Fibroblast of the aortic adventitia (primary cell): Measurements from ENCODE around the gene CHST15. TPM values are rescaled to one million over a fixed set of nuclear protein-coding genes. Genes with fewer than 3 reads are reported as not detected.
A peak's percentile ranks its signal among the peaks of the same experiment; 100 is the strongest.
"Not testable (repeated sequence)": the region's sequence is repeated elsewhere in the genome, so short reads cannot be mapped to it uniquely, and the experiment has no call there.

Experiments
- DNase-seq: peaks from one replicate; pipeline ENCODE4 v3.0.0-alpha.2; 2010; ENCODE audit warnings: low read depth
- H3K4me3 ChIP-seq: 2 replicates; pipeline ENCODE4 v1.5.1; 2011; ENCODE audit warnings: low read depth, mild to moderate bottlenecking, control low read depth, low read length, moderate library complexity
- CTCF ChIP-seq: IDR thresholded peaks from 2 replicates; pipeline ENCODE4 v1.5.1; 2011; ENCODE audit warnings: mild to moderate bottlenecking, low read length, control low read depth, inconsistent platforms; ENCODE audit not compliant: insufficient read depth
- total RNA-seq: library from RNA; depleted of rRNA; stranded (reverse); fragments of >200 nt; gene quantifications from 2 replicates; pipeline ENCODE4 v1.2.3, GENCODE V29; 2012; ENCODE audit warnings: low replicate concordance

Gene CHST15
- total RNA-seq, 1 donor: 2.0 TPM

- no peak for DNase-seq
- H3K4me3 ChIP-seq: no peak overlapping the region
- no peak for TF ChIP-seq CTCF
These were observed 58.0 kb downstream of the CHST15 start for GRCh38 chr10:124035306-124035927.

- not testable (repeated sequence) for DNase-seq
These were observed 58.7 kb downstream of the CHST15 start for GRCh38 chr10:124034576-124035305.

GRCh38 chr10:124033887-124034218 is 59.5 kb downstream of the CHST15 start:
- no peak overlapping the region for H3K4me3 ChIP-seq
- no peak for TF ChIP-seq CTCF
- no peak for DNase-seq

More at GRCh38 chr10:124034576-124035305, 58.7 kb downstream of the CHST15 start:
- H3K4me3 ChIP-seq: not testable (repeated sequence)

GRCh38 chr10:124032971-124033886 is 60.2 kb downstream of the CHST15 start:
- TF ChIP-seq CTCF: no peak
- H3K4me3 ChIP-seq: no peak overlapping the region
- peak; percentile 75 for DNase-seq

GRCh38 chr10:124032087-124032935 is 61.1 kb downstream of the CHST15 start:
- no peak for TF ChIP-seq CTCF
- DNase-seq: no peak
- H3K4me3 ChIP-seq: no peak overlapping the region

GRCh38 chr10:124030492-124031110 is 62.8 kb downstream of the CHST15 start:
- no peak overlapping the region for H3K4me3 ChIP-seq
- DNase-seq: no peak
- TF ChIP-seq CTCF: no peak
